GM23248 (cell line): ENCODE results near the gene PRKCE. TPM values are rescaled to one million over a fixed set of nuclear protein-coding genes. Genes with fewer than 3 reads are reported as not detected.

ENCODE experiments used
- DNase-seq: peaks from one replicate; pipeline ENCODE4 v3.0.0-alpha.2; 2015
- H2AFZ ChIP-seq: fragments of 200-600 bp; sonication (generic); 2 replicates; pipeline ENCODE4 v1.6.1; 2016; ENCODE audit warnings: antibody characterized with exemption
- H3F3A ChIP-seq: fragments of 200-600 bp; sonication (generic); 2 replicates; pipeline ENCODE4 v1.6.1; 2016; ENCODE audit warnings: mild to moderate bottlenecking, antibody characterized with exemption, mixed run types; ENCODE audit not compliant: insufficient read depth
- H3K27ac ChIP-seq: fragments of 200-600 bp; sonication (generic); 2 replicates; pipeline ENCODE4 v1.5.1; 2016; ENCODE audit warnings: mild to moderate bottlenecking
- H3K27me3 ChIP-seq: fragments of 200-600 bp; sonication (generic); replicated peaks from 2 replicates; pipeline ENCODE4 v1.6.1; 2016; ENCODE audit warnings: mild to moderate bottlenecking; ENCODE audit not compliant: insufficient read depth
- H3K36me3 ChIP-seq: fragments of 200-600 bp; sonication (generic); 2 replicates; pipeline ENCODE4 v1.6.1; 2016; ENCODE audit warnings: low read depth, mild to moderate bottlenecking
- H3K4me1 ChIP-seq: fragments of 200-600 bp; sonication (generic); 2 replicates; pipeline ENCODE4 v1.6.1; 2016; ENCODE audit warnings: mild to moderate bottlenecking; ENCODE audit not compliant: insufficient read depth
- H3K4me2 ChIP-seq: fragments of 200-600 bp; sonication (generic); one replicate; pipeline ENCODE4 v1.6.1; 2016; ENCODE audit warnings: mild to moderate bottlenecking; ENCODE audit not compliant: unreplicated experiment
- H3K4me3 ChIP-seq: fragments of 200-600 bp; sonication (generic); 2 replicates; pipeline ENCODE4 v1.5.1; 2016; ENCODE audit warnings: mild to moderate bottlenecking
- H3K79me2 ChIP-seq: fragments of 200-600 bp; sonication (generic); 2 replicates; pipeline ENCODE4 v1.6.1; 2016; ENCODE audit warnings: mild to moderate bottlenecking; ENCODE audit not compliant: insufficient read depth
- H3K9ac ChIP-seq: fragments of 200-600 bp; sonication (generic); 2 replicates; pipeline ENCODE4 v1.6.1; 2016; ENCODE audit warnings: mild to moderate bottlenecking
- H3K9me2 ChIP-seq: fragments of 200-600 bp; sonication (generic); 2 replicates; pipeline ENCODE4 v1.6.1; 2016; ENCODE audit warnings: mixed run types, mild to moderate bottlenecking, moderate library complexity; ENCODE audit not compliant: insufficient read depth
- H3K9me3 ChIP-seq: fragments of 200-600 bp; sonication (generic); one replicate; pipeline ENCODE4 v1.6.1; 2017; ENCODE audit warnings: low read depth
- H4K20me1 ChIP-seq: fragments of 200-600 bp; sonication (generic); 2 replicates; pipeline ENCODE4 v1.6.0; 2016; ENCODE audit not compliant: insufficient read depth
- EZH2 ChIP-seq: fragments of 200-600 bp; sonication (generic); IDR thresholded peaks from 2 replicates; pipeline ENCODE4 v1.6.1; 2018; ENCODE audit warnings: antibody characterized with exemption, mild to moderate bottlenecking; ENCODE audit not compliant: insufficient read depth, poor library complexity, severe bottlenecking
- EZH2phosphoT487 ChIP-seq: fragments of 200-600 bp; sonication (generic); IDR thresholded peaks from 2 replicates; pipeline ENCODE4 v1.6.1; 2018; ENCODE audit warnings: antibody characterized with exemption, moderate library complexity, mild to moderate bottlenecking, low read depth; ENCODE audit not compliant: insufficient read depth
- WGBS, 2 experiments: methylation state at CpG; one replicate each; pipeline ENCODE4 v1.1.6; 2015 to 2017; ENCODE audit warnings: low lambda C conversion rate in 2 of 2, low coverage in 1 of 2; ENCODE audit errors: missing lambda C conversion rate in 2 of 2; 5-methylcytosine and 5-hydroxymethylcytosine counted together
- in situ Hi-C: fragments of 300-500 bp; cut with MboI; formaldehyde crosslinking; loops from 2 replicates; pipeline ENCODE4 v1.15.0; 2020
- polyA plus RNA-seq: library from polyadenylated mRNA; unstranded; fragments of >200 nt; fragmentation: Nextera tagmentation; extraction: Ambion mirVana; gene quantifications from 2 replicates; pipeline ENCODE4 v1.2.1, GENCODE V29; 2016
- total RNA-seq: library from RNA; depleted of rRNA; stranded (reverse); fragments of >200 nt; shearing (Covaris generic); gene quantifications from 2 replicates; pipeline ENCODE4 v1.2.3, GENCODE V29; 2014

The PRKCE gene
- total and polyA plus RNA-seq, 2 experiments from 2014 or later, result 5.9 to 7.0 TPM

DNA sequence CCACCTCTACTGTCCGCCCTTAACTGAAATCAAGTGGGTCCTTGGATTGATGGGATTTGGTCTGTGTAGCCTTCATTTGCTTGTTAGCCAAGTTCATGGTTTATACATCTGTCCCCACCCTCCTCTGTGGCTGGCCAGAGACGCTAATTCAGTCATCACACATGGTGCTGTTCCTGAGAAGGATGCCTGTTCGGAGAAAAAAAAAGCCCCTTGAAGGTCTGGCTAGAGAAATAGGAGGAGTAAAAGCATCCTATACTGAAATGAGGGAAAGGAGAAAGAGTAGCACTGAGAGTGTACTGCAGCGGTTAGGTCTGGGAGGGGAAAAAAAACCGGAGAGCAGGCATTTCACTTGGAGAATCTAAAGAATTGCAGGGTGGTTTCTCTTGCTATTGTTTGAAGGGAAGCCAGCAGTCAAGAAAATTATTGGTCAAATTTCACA, 465.1 kb downstream of the PRKCE start:
- Histone ChIP-seq H3K27me3 (no peaks in the 10 kb centered on the region), H3K9me2 (no peaks in the 10 kb centered on the region), H3K36me3 (no peaks in the 10 kb centered on the region), H3K9ac (peak overlapping the region; percentile 53), H3K9me3 (no peaks in the 10 kb centered on the region), H2AFZ (peak overlapping the region; percentile 63), H3F3A (peaks cover 34% of the 10 kb centered on the region), H3K79me2 (0 out of 2 replicates have a peak, but pooled peaks cover 9% of the 10 kb centered on the region), H3K27ac (peak overlapping the region; percentile 66), H3K4me1 (peaks cover 47% of the 10 kb centered on the region), H3K4me3 (0 out of 2 replicates have a peak overlapping the region, but pooled peaks have one; percentile 4), H4K20me1 (no peaks in the 10 kb centered on the region), H3K4me2 (peak overlapping the region; percentile 55)
- 24 to 27% methylated on average over 5 of the region's 5 CpGs for WGBS, 2 experiments
- TF ChIP-seq EZH2 (no peak), EZH2phosphoT487 (no peak)
- in situ Hi-C loops, result no loop called here
- peak; percentile 54 for DNase-seq

- Histone ChIP-seq H3K9ac (peak overlapping the region; percentile 53), H3K4me1 (peaks cover 47% of the 10 kb centered on the region), H3K27ac (peak overlapping the region; percentile 66), H3F3A (peaks cover 34% of the 10 kb centered on the region), H3K9me3 (no peaks in the 10 kb centered on the region), H3K79me2 (0 out of 2 replicates have a peak, but pooled peaks cover 4% of the 10 kb centered on the region), H3K4me3 (0 out of 2 replicates have a peak overlapping the region, but pooled peaks have one; percentile 4), H3K9me2 (no peaks in the 10 kb centered on the region), H3K36me3 (no peaks in the 10 kb centered on the region), H2AFZ (no peak overlapping the region), H3K27me3 (no peaks in the 10 kb centered on the region), H3K4me2 (peak overlapping the region; percentile 55), H4K20me1 (no peaks in the 10 kb centered on the region)
- TF ChIP-seq EZH2phosphoT487, result no peak
- no peak for TF ChIP-seq EZH2
- 34% methylated on average over 2 of the region's 2 CpGs for WGBS, 2 experiments
- peak; percentile 84 for DNase-seq
- in situ Hi-C loops, result no loop called here
Measured at GRCh38 chr2:46117379-46117778, 465.9 kb downstream of the PRKCE start.

DNA sequence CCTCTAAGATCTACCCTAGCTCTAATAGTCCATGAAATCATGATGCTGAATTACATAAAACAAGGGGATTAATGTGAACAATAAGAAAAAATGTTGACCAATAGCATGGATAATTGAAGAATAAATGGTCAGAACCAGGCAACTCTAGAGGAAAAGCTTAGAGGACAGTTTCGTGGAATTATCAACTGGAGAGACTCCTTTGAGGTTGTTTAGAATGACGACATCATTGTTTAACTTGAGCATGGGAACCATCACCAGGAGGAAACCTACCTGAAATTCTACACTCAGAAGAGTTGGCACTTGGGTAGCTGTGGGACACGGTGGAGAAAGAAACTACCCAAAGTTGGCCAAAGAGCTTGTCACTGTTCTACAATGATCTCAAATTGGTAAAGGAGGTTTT, 466.5 kb downstream of the PRKCE start:
- Histone ChIP-seq H3K79me2 (0 out of 2 replicates have a peak, but pooled peaks cover 4% of the 10 kb centered on the region), H3K4me3 (no peak overlapping the region), H3K4me1 (peaks cover 47% of the 10 kb centered on the region), H3K27me3 (no peaks in the 10 kb centered on the region), H3K27ac (peak overlapping the region; percentile 83; the same call in 1 of the 2 replicates), H2AFZ (no peak overlapping the region), H3K36me3 (no peaks in the 10 kb centered on the region), H3K9ac (no peak overlapping the region), H3K4me2 (no peak overlapping the region), H3K9me3 (no peaks in the 10 kb centered on the region), H3K9me2 (no peaks in the 10 kb centered on the region), H4K20me1 (no peaks in the 10 kb centered on the region), H3F3A (peaks cover 34% of the 10 kb centered on the region)
- in situ Hi-C loops, result no loop called here
- 86 to 88% methylated on average over 3 of the region's 3 CpGs for WGBS, 2 experiments
- DNase-seq, result no peak
- no peak for TF ChIP-seq EZH2phosphoT487

- WGBS, 2 experiments, result 83% methylated on average over 7 of the region's 7 CpGs
- H3K4me2 ChIP-seq, result peak overlapping the region; percentile 76
Measured at GRCh38 chr2:46118656-46119371, 467.3 kb downstream of the PRKCE start.

More at GRCh38 chr2:46118656-46119371, 467.3 kb downstream of the PRKCE start:
- Histone ChIP-seq H3K9me3 (no peaks in the 10 kb centered on the region), H3K4me1 (peaks cover 47% of the 10 kb centered on the region), H2AFZ (no peak overlapping the region), H3K9ac (peak overlapping the region; percentile 58), H3K27ac (peak overlapping the region; percentile 83), H3K4me3 (peak overlapping the region; percentile 23), H4K20me1 (no peaks in the 10 kb centered on the region), H3K79me2 (no peaks in the 10 kb centered on the region), H3K36me3 (no peaks in the 10 kb centered on the region), H3K9me2 (no peaks in the 10 kb centered on the region), H3F3A (peaks cover 34% of the 10 kb centered on the region), H3K27me3 (no peaks in the 10 kb centered on the region)
- TF ChIP-seq EZH2phosphoT487 (no peak), EZH2 (no peak)
- in situ Hi-C loops, result no loop called here
- DNase-seq, result peak; percentile 38
